ENCODE data around the gene PTPN4.
"Not testable (repeated sequence)": the region's sequence is repeated elsewhere in the genome, so short reads cannot be mapped to it uniquely, and the experiment has no call there.

PTPN4 gene

GRCh38 chr2:119765433-119766002 lies 5.8 kb downstream of the PTPN4 start:
- no peak for DNase-seq

- no peak for DNase-seq
These were observed 7.2 kb downstream of the PTPN4 start for GRCh38 chr2:119766944-119767343.

- no peak for DNase-seq
These were observed 9.0 kb downstream of the PTPN4 start for GRCh38 chr2:119768742-119769141.

GRCh38 chr2:119769645-119770044 lies 9.9 kb downstream of the PTPN4 start:
- no peak for DNase-seq

GRCh38 chr2:119771331-119771730 lies 11.6 kb downstream of the PTPN4 start:
- no peak for DNase-seq

GRCh38 chr2:119772128-119772527 lies 12.4 kb downstream of the PTPN4 start:
- no peak for DNase-seq

GRCh38 chr2:119772767-119773166 lies 13.0 kb downstream of the PTPN4 start:
- DNase-seq = no peak

- no peak for DNase-seq
These were observed 14.3 kb downstream of the PTPN4 start for GRCh38 chr2:119774026-119774425.

GRCh38 chr2:119775102-119775501 lies 15.4 kb downstream of the PTPN4 start:
- no peak for DNase-seq

- DNase-seq = no peak
These were observed 22.7 kb downstream of the PTPN4 start for GRCh38 chr2:119782308-119783027.

GRCh38 chr2:119784876-119785275 lies 25.2 kb downstream of the PTPN4 start:
- DNase-seq = no peak

GRCh38 chr2:119786295-119786694 lies 26.6 kb downstream of the PTPN4 start:
- DNase-seq = no peak

- DNase-seq = no peak
These were observed 29.0 kb downstream of the PTPN4 start for GRCh38 chr2:119788752-119789151.

GRCh38 chr2:119790466-119790865 lies 30.7 kb downstream of the PTPN4 start:
- no peak for DNase-seq

GRCh38 chr2:119792907-119793312 lies 33.2 kb downstream of the PTPN4 start:
- DNase-seq = no peak

GRCh38 chr2:119794237-119794636 lies 34.5 kb downstream of the PTPN4 start:
- DNase-seq = no peak

GRCh38 chr2:119795309-119796303 lies 35.9 kb downstream of the PTPN4 start:
- DNase-seq = no peak

GRCh38 chr2:119800376-119800902 lies 40.7 kb downstream of the PTPN4 start:
- no peak for DNase-seq

- DNase-seq = no peak
These were observed 41.3 kb downstream of the PTPN4 start for GRCh38 chr2:119801040-119801439.

- DNase-seq = not testable (repeated sequence)
These were observed 42.3 kb downstream of the PTPN4 start for GRCh38 chr2:119801989-119802388.

- no peak for DNase-seq
These were observed 43.4 kb downstream of the PTPN4 start for GRCh38 chr2:119803101-119803500.

GRCh38 chr2:119804409-119804808 lies 44.7 kb downstream of the PTPN4 start:
- not testable (repeated sequence) for DNase-seq

GRCh38 chr2:119808516-119809147 lies 48.9 kb downstream of the PTPN4 start:
- no peak for DNase-seq
